Stimulated activated CD4-positive, alpha-beta T cell treated with anti-CD3 and anti-CD28 coated beads, Interleukin-2, amount 100 ng/mL, for 4 hours (primary cell): ENCODE results near the gene CAMK4.

Source experiments
- DNase-seq: peaks from one replicate; pipeline ENCODE4 v3.0.0-alpha.2; 2020; ENCODE audit warnings: low read depth

Gene CAMK4

DNA sequence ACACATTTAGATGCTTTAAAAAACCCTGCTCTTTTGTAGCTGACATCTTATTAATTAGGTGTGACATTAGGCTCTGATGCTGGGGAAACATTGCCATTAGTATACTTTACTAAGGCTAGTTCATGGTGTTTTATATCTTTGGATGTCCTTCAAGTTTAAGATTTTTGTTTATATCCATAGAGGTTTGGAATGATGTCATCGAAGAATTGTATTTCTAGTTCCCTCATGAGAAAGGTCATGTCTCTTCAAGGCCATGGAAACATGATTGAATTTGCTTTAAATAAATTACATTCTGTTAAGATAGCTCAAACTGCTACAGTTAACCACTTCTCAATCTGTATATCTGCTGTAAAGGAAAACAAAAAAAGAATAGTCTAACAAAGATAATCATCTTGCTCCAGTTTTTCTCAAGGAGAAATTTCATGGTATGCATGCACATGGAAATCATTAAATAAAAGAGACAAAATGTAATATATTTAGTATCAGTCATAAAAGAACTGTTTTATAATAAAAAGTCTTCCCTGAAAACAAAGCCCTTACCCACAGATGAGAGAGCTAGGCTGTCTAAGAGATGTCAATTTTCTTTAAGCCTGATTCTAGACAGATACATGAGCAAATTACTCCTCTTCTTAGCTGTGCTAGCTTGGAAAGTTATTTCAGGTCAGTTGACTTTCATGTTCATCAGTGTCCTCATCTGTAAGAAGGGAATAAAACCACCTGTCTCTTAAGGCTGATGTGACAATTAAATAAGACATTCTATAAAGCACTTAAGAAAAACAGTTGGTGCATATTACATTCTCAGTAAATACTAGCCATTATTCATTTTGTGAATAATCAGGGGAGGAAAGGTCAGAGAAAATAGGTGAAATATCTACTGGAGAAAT lies 313.2 kb downstream of the CAMK4 start:
- DNase-seq: no peak
